ENCODE data around the gene NOX5. TPM values are rescaled to one million over a fixed set of nuclear protein-coding genes. Genes with fewer than 3 reads are reported as not detected.

The NOX5 gene
- total and polyA plus RNA-seq, 2 donors (not counting 1 experiment from before 2014, with no cell fraction given): 0.25 to 0.33 TPM

GRCh38 chr15:69080295-69081248 lies 66.1 kb downstream of the NOX5 start:
- Histone ChIP-seq H3K36me3 (ENCODE audit: control insufficient read depth, insufficient read depth, low read length) (no peaks in the 10 kb centered on the region), H3K4me3 (replicated peaks in 1 of 4; ENCODE audit: control extremely low read depth in 1 of 4, insufficient read depth in 1 of 4, low read depth in 3 of 4, low read length in 4 of 4) (no peak overlapping the region), H4K20me1 (ENCODE audit: control insufficient read depth, extremely low read depth, insufficient read depth, low read length) (no peaks in the 10 kb centered on the region), H3K79me2 (ENCODE audit: control insufficient read depth, insufficient read depth, low read length) (no peaks in the 10 kb centered on the region), H2AFZ (ENCODE audit: low read length) (no peak overlapping the region), H3K27ac (ENCODE audit: insufficient read depth, low read length) (no peak overlapping the region), H3K27me3 (ENCODE audit: control insufficient read depth, insufficient read depth, low read length) (peaks cover 12% of the 10 kb centered on the region), H3K9ac (ENCODE audit: insufficient read depth, low read length) (no peak overlapping the region), H3K4me1 (ENCODE audit: control insufficient read depth, extremely low read depth, insufficient read depth, low read length) (peaks cover 10% of the 10 kb centered on the region), H3K4me2 (ENCODE audit: extremely low read depth, insufficient read depth, low read length) (no peak overlapping the region), H3K9me3 (ENCODE audit: control insufficient read depth, insufficient read depth, low read depth, low read length) (no peaks in the 10 kb centered on the region)
- peak in 1 of 2 donors; percentile 33 for DNase-seq (ENCODE audit: low read depth in 2 of 2)
- no peak for TF ChIP-seq CTCF (conservative IDR thresholded peaks at IDR 0.05 in 1 of 2, IDR thresholded peaks at IDR 0.05 in 1 of 2; ENCODE audit: low read depth in 1 of 2, low read length in 2 of 2)
- TF ChIP-seq EZH2 (IDR thresholded peaks at IDR 0.05; ENCODE audit: low read length, missing control alignments): no peak

DNA sequence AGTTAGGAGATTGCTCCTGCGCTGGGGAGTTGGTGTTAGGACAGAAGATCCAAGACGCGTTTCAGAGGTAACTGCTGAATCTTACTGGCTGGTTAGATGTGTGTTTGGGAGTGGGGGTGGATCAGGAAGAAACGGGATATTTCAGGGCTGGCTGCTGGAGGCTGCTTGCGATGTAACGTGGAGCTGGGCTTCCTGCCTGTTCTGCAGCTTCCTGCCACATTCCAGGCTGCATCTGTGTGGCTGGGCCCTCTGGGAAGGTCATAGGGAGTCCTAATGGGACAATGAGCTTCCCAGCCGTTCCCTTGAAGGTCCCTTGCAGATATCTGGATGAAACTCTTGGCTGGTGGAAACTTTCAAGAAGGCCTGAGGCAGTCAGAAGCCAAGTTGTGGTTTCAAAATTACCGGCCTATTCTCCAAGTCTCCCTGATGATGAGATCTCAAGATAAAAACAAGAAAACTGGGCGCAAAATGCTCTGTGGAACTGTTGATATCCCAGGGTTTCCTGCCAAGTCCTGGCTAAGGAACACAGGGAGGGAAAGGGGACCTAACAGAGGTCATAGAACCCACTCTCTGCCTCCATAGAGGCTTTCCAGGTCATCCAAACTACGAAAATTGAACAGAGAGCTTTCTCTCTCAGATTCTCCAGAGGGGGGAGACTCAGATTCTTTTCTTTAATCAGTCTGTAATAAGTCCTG lies 67.0 kb downstream of the NOX5 start:
- Histone ChIP-seq H3K4me1 (ENCODE audit: control insufficient read depth, extremely low read depth, insufficient read depth, low read length) (peaks cover 10% of the 10 kb centered on the region), H3K9me3 (ENCODE audit: control insufficient read depth, insufficient read depth, low read depth, low read length) (no peaks in the 10 kb centered on the region), H3K27ac (ENCODE audit: insufficient read depth, low read length) (no peak overlapping the region), H3K9ac (ENCODE audit: insufficient read depth, low read length) (no peak overlapping the region), H3K4me3 (replicated peaks in 1 of 4; ENCODE audit: control extremely low read depth in 1 of 4, insufficient read depth in 1 of 4, low read depth in 3 of 4, low read length in 4 of 4) (peak overlapping the region in 1 of 4 experiments; percentile 9), H3K4me2 (ENCODE audit: extremely low read depth, insufficient read depth, low read length) (peak overlapping the region; percentile 63), H3K36me3 (ENCODE audit: control insufficient read depth, insufficient read depth, low read length) (no peaks in the 10 kb centered on the region), H2AFZ (ENCODE audit: low read length) (peak overlapping the region; percentile 70), H3K27me3 (ENCODE audit: control insufficient read depth, insufficient read depth, low read length) (peaks cover 13% of the 10 kb centered on the region), H4K20me1 (ENCODE audit: control insufficient read depth, extremely low read depth, insufficient read depth, low read length) (no peaks in the 10 kb centered on the region), H3K79me2 (ENCODE audit: control insufficient read depth, insufficient read depth, low read length) (no peaks in the 10 kb centered on the region)
- TF ChIP-seq CTCF (conservative IDR thresholded peaks at IDR 0.05 in 1 of 2, IDR thresholded peaks at IDR 0.05 in 1 of 2; ENCODE audit: low read depth in 1 of 2, low read length in 2 of 2) (no peak), EZH2 (IDR thresholded peaks at IDR 0.05; ENCODE audit: low read length, missing control alignments) (no peak)
- peak; percentile 40 to 72 for DNase-seq (ENCODE audit: low read depth in 2 of 2)

GRCh38 chr15:69082021-69082502 lies 67.6 kb downstream of the NOX5 start:
- DNase-seq (ENCODE audit: low read depth in 2 of 2): peak; percentile 82 to 91
- no peak overlapping the region for H3K27ac ChIP-seq (ENCODE audit: insufficient read depth, low read length)
- H2AFZ ChIP-seq (ENCODE audit: low read length): peak overlapping the region; percentile 19

More at GRCh38 chr15:69082021-69082502, 67.6 kb downstream of the NOX5 start:
- no peaks in the 10 kb centered on the region for H3K9me3 ChIP-seq (ENCODE audit: control insufficient read depth, insufficient read depth, low read depth, low read length)
- no peak overlapping the region for H3K4me3 ChIP-seq (replicated peaks in 1 of 4; ENCODE audit: control extremely low read depth in 1 of 4, insufficient read depth in 1 of 4, low read depth in 3 of 4, low read length in 4 of 4)
- no peaks in the 10 kb centered on the region for H4K20me1 ChIP-seq (ENCODE audit: control insufficient read depth, extremely low read depth, insufficient read depth, low read length)
- H3K79me2 ChIP-seq (ENCODE audit: control insufficient read depth, insufficient read depth, low read length): no peaks in the 10 kb centered on the region
- peaks cover 10% of the 10 kb centered on the region for H3K4me1 ChIP-seq (ENCODE audit: control insufficient read depth, extremely low read depth, insufficient read depth, low read length)
- H3K9ac ChIP-seq (ENCODE audit: insufficient read depth, low read length): no peak overlapping the region
- H3K27me3 ChIP-seq (ENCODE audit: control insufficient read depth, insufficient read depth, low read length): peaks cover 17% of the 10 kb centered on the region
- no peaks in the 10 kb centered on the region for H3K36me3 ChIP-seq (ENCODE audit: control insufficient read depth, insufficient read depth, low read length)
- H3K4me2 ChIP-seq (ENCODE audit: extremely low read depth, insufficient read depth, low read length): peak overlapping the region; percentile 40
- TF ChIP-seq CTCF (conservative IDR thresholded peaks at IDR 0.05 in 1 of 2, IDR thresholded peaks at IDR 0.05 in 1 of 2; ENCODE audit: low read depth in 1 of 2, low read length in 2 of 2) (no peak), EZH2 (IDR thresholded peaks at IDR 0.05; ENCODE audit: low read length, missing control alignments) (no peak)
